CD4-positive, alpha-beta memory T cell (primary cell): ENCODE data around the gene CHST13. TPM values are rescaled to one million over a fixed set of nuclear protein-coding genes. Genes with fewer than 3 reads are reported as not detected.
A peak's percentile ranks its signal among the peaks of the same experiment; 100 is the strongest.

Source experiments
- CTCF ChIA-PET: fragments of 350-600 bp; sonication (Branson Sonifier 250); formaldehyde crosslinking; loops from one replicate; lab custom pipeline; 2021; ENCODE audit warnings: inconsistent platforms; ENCODE audit not compliant: partially characterized antibody; lab: Charles Lee
- POLR2A ChIA-PET: fragments of 350-600 bp; sonication (Branson Sonifier 250); formaldehyde crosslinking; loops from one replicate; lab custom pipeline; 2021; ENCODE audit not compliant: partially characterized antibody; lab: Charles Lee
- DNase-seq, 5 donors: peaks; one replicate each; pipeline versions ENCODE4 v3.0.0 to v3.0.0-alpha.2; 2020 to 2022; ENCODE audit warnings: mixed read lengths in 1 of 5
- H3K27ac ChIP-seq: one replicate; pipeline ENCODE4 v1.7.0; 2013; ENCODE audit warnings: low read depth, low read length
- H3K27me3 ChIP-seq: 2 replicates; pipeline ENCODE4 v1.7.0; 2013; ENCODE audit warnings: mild to moderate bottlenecking, low read length, moderate library complexity; ENCODE audit not compliant: insufficient read depth
- H3K36me3 ChIP-seq: 2 replicates; pipeline ENCODE4 v1.7.0; 2013; ENCODE audit warnings: mild to moderate bottlenecking, low read length, moderate library complexity; ENCODE audit not compliant: insufficient read depth
- H3K4me1 ChIP-seq: 2 replicates; pipeline ENCODE4 v1.7.0; 2013; ENCODE audit warnings: mild to moderate bottlenecking, low read length, moderate library complexity; ENCODE audit not compliant: insufficient read depth
- H3K4me3 ChIP-seq, 2 donors: one replicate each; pipeline ENCODE4 v1.7.0; 2013; ENCODE audit warnings: low read length in 2 of 2, mild to moderate bottlenecking in 1 of 2
- H3K9me3 ChIP-seq, 2 donors: one replicate each; pipeline ENCODE4 v1.7.0; 2013; ENCODE audit warnings: low read length in 2 of 2, control low read depth in 1 of 2; ENCODE audit not compliant: control insufficient read depth in 1 of 2
- H3K27ac Mint-ChIP-seq, 7 donors: one replicate each; pipeline ENCODE4 v1.8.0; 2020 to 2021; ENCODE audit warnings: mixed read lengths in 7 of 7, mild to moderate bottlenecking in 6 of 7, inconsistent platforms in 3 of 7, moderate library complexity in 3 of 7
- H3K27me3 Mint-ChIP-seq, 2 donors: one replicate each; pipeline ENCODE4 v1.8.0; 2020 to 2021; ENCODE audit warnings: mixed read lengths in 2 of 2
- H3K36me3 Mint-ChIP-seq, 2 donors: one replicate each; pipeline ENCODE4 v1.8.0; 2020 to 2021; ENCODE audit warnings: mixed read lengths in 2 of 2, inconsistent platforms in 1 of 2, mild to moderate bottlenecking in 1 of 2
- H3K4me1 Mint-ChIP-seq, 4 donors: one replicate each; pipeline ENCODE4 v1.8.0; 2020 to 2021; ENCODE audit warnings: mixed read lengths in 4 of 4, mild to moderate bottlenecking in 1 of 4
- H3K4me3 Mint-ChIP-seq, 8 donors: one replicate each; pipeline ENCODE4 v1.8.0; 2020 to 2021; ENCODE audit warnings: mixed read lengths in 8 of 8, mild to moderate bottlenecking in 7 of 8, moderate library complexity in 6 of 8, inconsistent platforms in 3 of 8
- H3K9me3 Mint-ChIP-seq, 8 donors: one replicate each; pipeline ENCODE4 v1.8.0; 2020 to 2021; ENCODE audit warnings: mixed read lengths in 8 of 8, mild to moderate bottlenecking in 5 of 8, inconsistent platforms in 3 of 8, moderate library complexity in 1 of 8
- intact Hi-C: fragments of 100-400 bp; cut with micrococcal nuclease; formaldehyde crosslinking; loops from one replicate; pipeline ENCODE4 v1.15.1; 2023
- polyA plus RNA-seq, 2 donors: library from polyadenylated mRNA; unstranded; fragments of 300-500 nt; fragmentation: Illumina TruSeq; gene quantifications; one replicate each; pipeline ENCODE4 v1.2.3, GENCODE V29; 2021
- total RNA-seq, 2 experiments: library from RNA; stranded (reverse); gene quantifications; one replicate each; pipeline ENCODE4 v1.2.3, GENCODE V29; 2021

Gene CHST13
- total and polyA plus RNA-seq, 4 experiments from 2014 or later, result 0.23 to 0.42 TPM; not detected in 2

DNA sequence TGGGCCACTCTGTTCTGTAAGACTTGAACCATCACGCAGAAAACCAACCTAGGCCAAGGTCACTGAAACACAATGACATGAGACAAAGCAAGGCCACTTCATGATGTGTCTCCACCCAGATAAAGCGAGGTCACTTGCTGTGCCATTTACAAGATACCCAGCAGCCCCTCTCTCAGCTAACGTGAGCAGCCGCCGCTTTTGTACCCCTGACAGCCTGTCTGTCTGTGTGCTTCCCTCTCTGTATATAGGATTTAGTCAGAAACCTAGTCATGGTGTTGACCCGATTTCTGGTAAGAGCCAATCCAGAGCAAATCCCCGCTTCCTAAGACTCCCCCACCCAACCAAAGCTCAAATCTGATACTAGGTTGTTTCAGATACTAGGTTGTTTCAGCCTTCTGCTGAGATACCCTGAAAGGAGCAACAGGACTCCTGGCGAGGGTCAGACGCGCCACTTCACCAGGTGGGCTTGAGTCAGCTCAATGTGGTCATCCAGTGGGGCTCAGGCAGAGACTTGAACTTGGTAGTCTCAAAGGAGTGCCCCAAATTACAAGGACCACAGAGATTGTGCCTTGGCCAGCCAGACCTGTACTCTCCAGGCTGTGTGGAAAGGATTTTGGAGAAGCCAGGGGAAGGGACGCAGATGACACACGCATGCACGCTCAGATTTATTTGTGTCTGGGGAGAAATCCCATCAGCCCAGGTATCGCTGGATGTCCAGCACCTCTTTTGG is 45.2 kb upstream of the CHST13 start:
- Mint-ChIP-seq H3K9me3 (no peaks in the 10 kb centered on the region), H3K27ac (no peak overlapping the region), H3K4me1 (peaks cover 9 to 24% (median 18%) of the 10 kb centered on the region in 4 donors), H3K27me3 (no peaks in the 10 kb centered on the region), H3K4me3 (no peak overlapping the region), H3K36me3 (peaks cover 0 to 8% of the 10 kb centered on the region in 2 donors)
- no peaks in the 10 kb centered on the region for H3K36me3 ChIP-seq
- no peak overlapping the region for H3K4me3 ChIP-seq
- no peak overlapping the region for H3K27ac ChIP-seq
- no peaks in the 10 kb centered on the region for H3K9me3 ChIP-seq
- H3K4me1 ChIP-seq, result peaks cover 16% of the 10 kb centered on the region
- intact Hi-C loops, result loop anchor here (5.0 to 10.0 kb wide), 3 partner anchors 224 to 1576 kb away; partner anchors contain the start of genes ABTB1, CHCHD6 and SEC61A1
- ChIA-PET POLR2A (no interaction called here), CTCF (no interaction called here)
- no peaks in the 10 kb centered on the region for H3K27me3 ChIP-seq
- DNase-seq, result no peak

GRCh38 chr3:126479642-126480041 is 44.3 kb upstream of the CHST13 start:
- no peak overlapping the region for H3K4me3 Mint-ChIP-seq
- H3K27me3 Mint-ChIP-seq, result no peaks in the 10 kb centered on the region
- no peaks in the 10 kb centered on the region for H3K36me3 ChIP-seq
- H3K27me3 ChIP-seq, result no peaks in the 10 kb centered on the region
- H3K27ac ChIP-seq, result no peak overlapping the region
- no peak overlapping the region for H3K27ac Mint-ChIP-seq
- DNase-seq, result no peak
- peaks cover 0 to 4% of the 10 kb centered on the region in 2 donors for H3K36me3 Mint-ChIP-seq
- intact Hi-C loops, result loop anchor here (5.0 to 10.0 kb wide), 3 partner anchors 223 to 1575 kb away; partner anchors contain the start of genes ABTB1, CHCHD6 and SEC61A1
- H3K9me3 ChIP-seq, result no peaks in the 10 kb centered on the region
- no peak overlapping the region for H3K4me3 ChIP-seq
- peaks cover 6 to 16% (median 10%) of the 10 kb centered on the region in 4 donors for H3K4me1 Mint-ChIP-seq
- CTCF ChIA-PET, result no interaction called here
- no peaks in the 10 kb centered on the region for H3K9me3 Mint-ChIP-seq
- POLR2A ChIA-PET, result no interaction called here
- H3K4me1 ChIP-seq, result peaks cover 7% of the 10 kb centered on the region

DNA sequence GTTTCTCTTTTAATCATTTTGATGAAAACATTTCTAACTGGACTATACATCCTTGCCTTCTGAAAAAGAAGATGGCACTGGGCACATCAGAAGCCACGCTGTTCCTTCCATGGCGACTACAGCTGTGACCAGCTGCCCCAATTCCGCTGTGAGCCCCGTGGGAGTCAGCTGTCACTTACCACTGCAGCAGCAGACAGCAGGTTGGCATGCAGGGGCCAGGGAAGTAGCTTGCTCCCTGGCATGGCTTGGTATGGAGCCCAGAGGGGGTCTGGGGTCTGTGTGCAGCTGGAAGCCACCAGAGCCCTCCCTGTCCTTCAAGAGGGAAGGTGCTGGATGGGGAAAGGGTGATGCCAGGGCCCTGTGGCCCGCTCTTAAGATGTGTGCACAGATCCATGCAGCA is 43.7 kb upstream of the CHST13 start:
- DNase-seq, result no peak
- H3K4me1 ChIP-seq, result peaks cover 5% of the 10 kb centered on the region
- H3K27me3 Mint-ChIP-seq, result no peaks in the 10 kb centered on the region
- H3K4me3 Mint-ChIP-seq, result no peak overlapping the region
- H3K27ac ChIP-seq, result no peak overlapping the region
- no peaks in the 10 kb centered on the region for H3K9me3 Mint-ChIP-seq
- ChIA-PET POLR2A (no interaction called here), CTCF (no interaction called here)
- H3K27me3 ChIP-seq, result no peaks in the 10 kb centered on the region
- no peaks in the 10 kb centered on the region for H3K9me3 ChIP-seq
- intact Hi-C loops, result no loop called here
- no peak overlapping the region for H3K27ac Mint-ChIP-seq
- H3K4me3 ChIP-seq, result no peak overlapping the region
- peaks cover 0 to 1% of the 10 kb centered on the region in 2 donors for H3K36me3 Mint-ChIP-seq
- H3K4me1 Mint-ChIP-seq, result peaks cover 5 to 12% (median 9%) of the 10 kb centered on the region in 4 donors
- H3K36me3 ChIP-seq, result no peaks in the 10 kb centered on the region

DNA sequence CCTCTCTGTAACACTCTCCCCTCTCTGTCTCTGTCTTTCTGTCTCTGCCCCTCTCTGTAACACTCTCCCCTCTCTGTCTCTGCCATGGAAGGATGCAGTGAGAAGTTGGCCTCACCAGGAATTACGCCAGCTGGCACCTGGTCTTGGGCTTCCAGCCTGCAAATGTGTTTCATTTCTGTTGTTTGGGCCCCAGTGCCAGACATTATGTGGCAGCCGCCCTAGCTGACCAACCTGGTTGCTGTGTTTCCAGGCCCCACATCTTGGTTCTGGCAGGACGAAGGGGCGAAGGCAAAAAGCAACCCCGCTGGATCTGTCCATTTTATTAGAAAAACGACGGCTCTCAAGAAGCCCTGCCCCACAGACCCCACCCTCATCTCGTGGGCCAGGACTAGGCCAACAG is 43.1 kb upstream of the CHST13 start:
- H3K4me1 Mint-ChIP-seq, result peaks cover 5 to 12% (median 9%) of the 10 kb centered on the region in 4 donors
- no peak overlapping the region for H3K4me3 Mint-ChIP-seq
- Histone ChIP-seq H3K4me3 (no peak overlapping the region), H3K9me3 (no peaks in the 10 kb centered on the region), H3K36me3 (no peaks in the 10 kb centered on the region), H3K27ac (no peak overlapping the region), H3K4me1 (peaks cover 5% of the 10 kb centered on the region), H3K27me3 (no peaks in the 10 kb centered on the region)
- peaks cover 0 to 1% of the 10 kb centered on the region in 2 donors for H3K36me3 Mint-ChIP-seq
- H3K27me3 Mint-ChIP-seq, result no peaks in the 10 kb centered on the region
- DNase-seq, result no peak
- H3K27ac Mint-ChIP-seq, result peak overlapping the region in 1 of 7 donors; percentile 35
- intact Hi-C loops, result no loop called here
- POLR2A ChIA-PET, result no interaction called here
- no peaks in the 10 kb centered on the region for H3K9me3 Mint-ChIP-seq
- CTCF ChIA-PET, result no interaction called here

- ChIA-PET POLR2A (no interaction called here), CTCF (no interaction called here)
- no peaks in the 10 kb centered on the region for H3K36me3 ChIP-seq
- intact Hi-C loops, result no loop called here
- Mint-ChIP-seq H3K9me3 (no peaks in the 10 kb centered on the region), H3K4me1 (peaks cover 7 to 12% (median 9%) of the 10 kb centered on the region in 4 donors), H3K27ac (no peak overlapping the region), H3K27me3 (no peaks in the 10 kb centered on the region), H3K36me3 (peaks cover 0 to 1% of the 10 kb centered on the region in 2 donors), H3K4me3 (no peak overlapping the region)
- H3K9me3 ChIP-seq, result no peaks in the 10 kb centered on the region
- H3K27ac ChIP-seq, result no peak overlapping the region
- H3K4me1 ChIP-seq, result peaks cover 2% of the 10 kb centered on the region
- H3K27me3 ChIP-seq, result no peaks in the 10 kb centered on the region
- no peak for DNase-seq
- no peak overlapping the region for H3K4me3 ChIP-seq
Measured at GRCh38 chr3:126481808-126482502, 42.0 kb upstream of the CHST13 start.

- Mint-ChIP-seq H3K36me3 (no peaks in the 10 kb centered on the region), H3K9me3 (no peaks in the 10 kb centered on the region), H3K4me3 (no peak overlapping the region), H3K27ac (no peak overlapping the region), H3K4me1 (peaks cover 8 to 12% (median 11%) of the 10 kb centered on the region in 4 donors), H3K27me3 (no peaks in the 10 kb centered on the region)
- ChIA-PET POLR2A (no interaction called here), CTCF (interaction anchor here (1.0 kb wide), 1 partner anchor 12 kb away, joined by 3 read pairs; no protein-coding TSS in a partner anchor)
- H3K4me3 ChIP-seq, result no peak overlapping the region
- intact Hi-C loops, result no loop called here
- peaks cover 8% of the 10 kb centered on the region for H3K4me1 ChIP-seq
- no peaks in the 10 kb centered on the region for H3K9me3 ChIP-seq
- H3K27ac ChIP-seq, result no peak overlapping the region
- no peak for DNase-seq
- H3K27me3 ChIP-seq, result no peaks in the 10 kb centered on the region
- no peaks in the 10 kb centered on the region for H3K36me3 ChIP-seq
Measured at GRCh38 chr3:126482503-126483255, 41.3 kb upstream of the CHST13 start.

DNA sequence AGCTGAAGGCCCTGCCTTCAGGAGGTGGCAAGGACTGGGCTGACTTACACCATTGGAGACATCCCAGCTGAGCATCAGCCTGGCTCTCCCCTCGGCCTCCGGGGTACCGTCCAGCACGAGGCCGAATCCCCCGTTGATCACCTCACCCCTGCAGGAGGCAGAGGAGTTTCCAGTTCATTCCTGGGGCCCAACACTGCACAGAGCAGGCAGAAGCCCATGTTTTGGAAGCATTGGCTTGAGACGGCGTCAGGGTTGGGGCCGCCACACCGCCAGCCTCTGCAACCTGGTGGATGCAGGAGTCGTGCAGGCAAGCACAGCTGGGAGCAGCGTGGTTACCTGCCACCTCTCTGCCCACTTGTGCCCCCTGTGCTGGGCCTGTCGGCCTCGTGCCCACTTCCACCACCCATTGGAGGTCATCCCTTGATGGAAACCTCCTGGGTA is 40.6 kb upstream of the CHST13 start:
- H3K36me3 ChIP-seq, result no peaks in the 10 kb centered on the region
- no peaks in the 10 kb centered on the region for H3K9me3 ChIP-seq
- intact Hi-C loops, result no loop called here
- H3K4me3 Mint-ChIP-seq, result no peak overlapping the region
- no peaks in the 10 kb centered on the region for H3K27me3 Mint-ChIP-seq
- POLR2A ChIA-PET, result interaction anchor here (1.1 kb wide), 1 partner anchor 8 kb away, joined by 3 read pairs; the partner anchor contains the start of gene ZXDC
- no peak overlapping the region for H3K4me3 ChIP-seq
- H3K36me3 Mint-ChIP-seq, result no peaks in the 10 kb centered on the region
- H3K27ac Mint-ChIP-seq, result no peak overlapping the region
- H3K4me1 ChIP-seq, result peaks cover 8% of the 10 kb centered on the region
- H3K4me1 Mint-ChIP-seq, result peaks cover 8 to 12% (median 11%) of the 10 kb centered on the region in 4 donors
- no peaks in the 10 kb centered on the region for H3K9me3 Mint-ChIP-seq
- CTCF ChIA-PET, result interaction anchor here (1.0 kb wide), 1 partner anchor 12 kb away, joined by 3 read pairs; no protein-coding TSS in a partner anchor
- no peak for DNase-seq
- H3K27ac ChIP-seq, result no peak overlapping the region
- no peaks in the 10 kb centered on the region for H3K27me3 ChIP-seq
